Natural killer cell (primary cell): ENCODE results near the gene TBC1D22B. TPM values are rescaled to one million over a fixed set of nuclear protein-coding genes. Genes with fewer than 3 reads are reported as not detected.
"Not testable (repeated sequence)": the region's sequence is repeated elsewhere in the genome, so short reads cannot be mapped to it uniquely, and the experiment has no call there.

Source experiments
- ATAC-seq, 3 donors: fragments of 150-1000 bp in 2 of 3; fragments of 200-7000 bp in 1 of 3; cut with Tn5 transposase; 1 replicate in 1 of 3; 2 replicates in 2 of 3; pipeline ENCODE4 v1.10.0; 2021; ENCODE audit warnings: mild to moderate bottlenecking in 2 of 3, moderate library complexity in 2 of 3
- DNase-seq, 2 donors: peaks; one replicate each; pipeline versions ENCODE4 v3.0.0 to v3.0.0-alpha.2; 2013 to 2021; ENCODE audit warnings: mixed read lengths in 1 of 2
- H3K27ac ChIP-seq: one replicate; pipeline ENCODE4 v1.5.1; 2013; ENCODE audit warnings: mild to moderate bottlenecking, low read length
- H3K27me3 ChIP-seq: one replicate; pipeline ENCODE4 v1.6.1; 2013; ENCODE audit warnings: low read length; ENCODE audit not compliant: control insufficient read depth, insufficient read depth
- H3K36me3 ChIP-seq: one replicate; pipeline ENCODE4 v1.6.1; 2013; ENCODE audit warnings: low read length; ENCODE audit not compliant: control insufficient read depth, insufficient read depth
- H3K4me1 ChIP-seq: one replicate; pipeline ENCODE4 v1.6.1; 2013; ENCODE audit warnings: low read length; ENCODE audit not compliant: control insufficient read depth, insufficient read depth
- H3K4me3 ChIP-seq: one replicate; pipeline ENCODE4 v1.5.1; 2013; ENCODE audit warnings: low read length
- H3K9me3 ChIP-seq: one replicate; pipeline ENCODE4 v1.6.1; 2013; ENCODE audit warnings: low read length; ENCODE audit not compliant: control insufficient read depth, insufficient read depth
- H3K27ac Mint-ChIP-seq, 2 donors: one replicate each; pipeline ENCODE4 v1.8.0; 2022; ENCODE audit warnings: mild to moderate bottlenecking in 2 of 2, mixed read lengths in 2 of 2, moderate library complexity in 1 of 2
- H3K27me3 Mint-ChIP-seq, 2 donors: one replicate each; pipeline ENCODE4 v1.8.0; 2022; ENCODE audit warnings: low read depth in 2 of 2, mixed read lengths in 2 of 2
- H3K36me3 Mint-ChIP-seq: one replicate; pipeline ENCODE4 v1.8.0; 2022; ENCODE audit warnings: mixed read lengths
- H3K4me1 Mint-ChIP-seq, 2 donors: one replicate each; pipeline ENCODE4 v1.8.0; 2022; ENCODE audit warnings: mixed read lengths in 2 of 2
- H3K4me3 Mint-ChIP-seq: one replicate; pipeline ENCODE4 v1.8.0; 2022; ENCODE audit warnings: mild to moderate bottlenecking, moderate library complexity, mixed read lengths
- H3K9me3 Mint-ChIP-seq, 2 donors: one replicate each; pipeline ENCODE4 v1.8.0; 2022; ENCODE audit warnings: mixed read lengths in 2 of 2
- WGBS: methylation state at CpG from one replicate; pipeline ENCODE4 v1.1.7; 2013; ENCODE audit warnings: missing lambda C conversion rate; ENCODE audit not compliant: insufficient coverage; 5-methylcytosine and 5-hydroxymethylcytosine counted together
- intact Hi-C: fragments of 100-400 bp; cut with micrococcal nuclease; formaldehyde crosslinking; loops from one replicate; pipeline ENCODE4 v1.14.2; 2022
- total RNA-seq, 4 donors: library from RNA; stranded (reverse); fragments of 120-200 nt in 1 of 4; gene quantifications; one replicate each; pipeline versions ENCODE4 v1.2.3 to v1.2.4, GENCODE V29; 2013 to 2022
- TF ChIP-seq, protein P1 (sequence below): fragments of 200-600 bp; IDR thresholded peaks from one replicate; pipeline ENCODE4 v1.8.0; 2022; ENCODE audit warnings: antibody characterized with exemption

The TBC1D22B gene
- total RNA-seq, 3 donors from 2014 or later (not counting 1 experiment from before 2014, with no cell fraction given) = 8.0 to 12.1 (median 12.0) TPM

GRCh38 chr6:37343248-37343647, 85.7 kb downstream of the TBC1D22B start:
- TF ChIP-seq, protein P1, sequence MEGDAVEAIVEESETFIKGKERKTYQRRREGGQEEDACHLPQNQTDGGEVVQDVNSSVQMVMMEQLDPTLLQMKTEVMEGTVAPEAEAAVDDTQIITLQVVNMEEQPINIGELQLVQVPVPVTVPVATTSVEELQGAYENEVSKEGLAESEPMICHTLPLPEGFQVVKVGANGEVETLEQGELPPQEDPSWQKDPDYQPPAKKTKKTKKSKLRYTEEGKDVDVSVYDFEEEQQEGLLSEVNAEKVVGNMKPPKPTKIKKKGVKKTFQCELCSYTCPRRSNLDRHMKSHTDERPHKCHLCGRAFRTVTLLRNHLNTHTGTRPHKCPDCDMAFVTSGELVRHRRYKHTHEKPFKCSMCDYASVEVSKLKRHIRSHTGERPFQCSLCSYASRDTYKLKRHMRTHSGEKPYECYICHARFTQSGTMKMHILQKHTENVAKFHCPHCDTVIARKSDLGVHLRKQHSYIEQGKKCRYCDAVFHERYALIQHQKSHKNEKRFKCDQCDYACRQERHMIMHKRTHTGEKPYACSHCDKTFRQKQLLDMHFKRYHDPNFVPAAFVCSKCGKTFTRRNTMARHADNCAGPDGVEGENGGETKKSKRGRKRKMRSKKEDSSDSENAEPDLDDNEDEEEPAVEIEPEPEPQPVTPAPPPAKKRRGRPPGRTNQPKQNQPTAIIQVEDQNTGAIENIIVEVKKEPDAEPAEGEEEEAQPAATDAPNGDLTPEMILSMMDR = no peak
- Histone ChIP-seq H3K27ac (no peak overlapping the region), H3K4me3 (no peak overlapping the region), H3K27me3 (no peaks in the 10 kb centered on the region), H3K4me1 (no peaks in the 10 kb centered on the region), H3K9me3 (no peaks in the 10 kb centered on the region), H3K36me3 (no peaks in the 10 kb centered on the region)
- no peak overlapping the region for H3K27ac Mint-ChIP-seq
- no peaks in the 10 kb centered on the region for H3K36me3 Mint-ChIP-seq
- DNase-seq (no peak), ATAC-seq (no peak)
- WGBS = 90% methylated on average over 3 of the region's 3 CpGs
- intact Hi-C loops = no loop called here
- H3K4me3 Mint-ChIP-seq = no peak overlapping the region
- H3K27me3 Mint-ChIP-seq = peaks cover 7 to 40% of the 10 kb centered on the region in 2 donors
- no peaks in the 10 kb centered on the region for H3K4me1 Mint-ChIP-seq
- no peaks in the 10 kb centered on the region for H3K9me3 Mint-ChIP-seq

- intact Hi-C loops = no loop called here
- no peak overlapping the region for H3K27ac ChIP-seq
- DNase-seq = no peak
- H3K27me3 ChIP-seq = no peaks in the 10 kb centered on the region
- no peaks in the 10 kb centered on the region for H3K36me3 Mint-ChIP-seq
- H3K27me3 Mint-ChIP-seq = peaks cover 7 to 41% of the 10 kb centered on the region in 2 donors
- no peak overlapping the region for H3K4me3 ChIP-seq
- no peak overlapping the region for H3K4me3 Mint-ChIP-seq
- WGBS = 89% methylated on average over 3 of the region's 3 CpGs
- no peak overlapping the region for H3K27ac Mint-ChIP-seq
- TF ChIP-seq, protein P1 = no peak
- no peaks in the 10 kb centered on the region for H3K4me1 ChIP-seq
- no peak for ATAC-seq
- no peaks in the 10 kb centered on the region for H3K4me1 Mint-ChIP-seq
- no peaks in the 10 kb centered on the region for H3K9me3 ChIP-seq
- no peaks in the 10 kb centered on the region for H3K9me3 Mint-ChIP-seq
- no peaks in the 10 kb centered on the region for H3K36me3 ChIP-seq
Measured at GRCh38 chr6:37344308-37344707, 86.7 kb downstream of the TBC1D22B start.

- H3K36me3 ChIP-seq, ATAC-seq, H3K4me3 ChIP-seq, H3K27ac ChIP-seq, H3K4me1 Mint-ChIP-seq, H3K4me1 ChIP-seq, H3K27ac Mint-ChIP-seq, H3K9me3 ChIP-seq, H3K36me3 Mint-ChIP-seq, H3K27me3 ChIP-seq, intact Hi-C loops, DNase-seq, H3K4me3 Mint-ChIP-seq, H3K9me3 Mint-ChIP-seq: not testable (repeated sequence)
- WGBS = no CpG with 5 or more reads among the region's 3 CpGs
- H3K27me3 Mint-ChIP-seq = peaks cover 7 to 41% of the 10 kb centered on the region in 2 donors
Measured at GRCh38 chr6:37345804-37346203, 88.2 kb downstream of the TBC1D22B start.

- Mint-ChIP-seq H3K9me3 (no peaks in the 10 kb centered on the region), H3K27me3 (peaks cover 7 to 41% of the 10 kb centered on the region in 2 donors), H3K27ac (no peak overlapping the region), H3K4me3 (no peak overlapping the region), H3K4me1 (no peaks in the 10 kb centered on the region), H3K36me3 (no peaks in the 10 kb centered on the region)
- H3K4me3 ChIP-seq = no peak overlapping the region
- no peaks in the 10 kb centered on the region for H3K4me1 ChIP-seq
- no peak overlapping the region for H3K27ac ChIP-seq
- no peaks in the 10 kb centered on the region for H3K36me3 ChIP-seq
- no peaks in the 10 kb centered on the region for H3K9me3 ChIP-seq
- ATAC-seq = no peak
- H3K27me3 ChIP-seq = no peaks in the 10 kb centered on the region
- TF ChIP-seq, protein P1 = no peak
- no peak for DNase-seq
- intact Hi-C loops = no loop called here
- 91% methylated on average over 3 of the region's 3 CpGs for WGBS
Measured at GRCh38 chr6:37347177-37347576, 89.6 kb downstream of the TBC1D22B start.
